ENCODE data around the gene SSX3.
"Not testable (repeated sequence)": the region's sequence is repeated elsewhere in the genome, so short reads cannot be mapped to it uniquely, and the experiment has no call there.

SSX3 gene

DNA sequence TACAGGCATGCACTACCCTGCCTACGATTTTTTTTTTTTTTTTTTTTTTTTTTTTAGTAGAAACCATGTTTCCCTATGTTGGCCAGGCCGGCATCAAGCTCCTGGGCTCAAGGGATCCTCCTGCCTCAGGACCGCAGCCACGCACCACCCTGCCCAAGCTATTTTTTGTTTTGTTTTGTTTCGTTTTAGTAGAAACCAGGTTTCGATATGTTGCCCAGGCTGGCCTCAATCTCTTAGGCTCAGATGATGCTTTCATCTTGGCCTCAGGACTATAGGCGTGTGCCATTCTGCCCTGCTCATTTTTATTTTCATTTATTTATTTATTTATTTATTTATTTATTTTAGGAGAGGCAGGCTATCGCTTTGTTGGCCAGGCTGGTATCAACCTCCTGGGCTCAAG, 1.2 kb upstream of the SSX3 start:
- Histone ChIP-seq H3K27me3 (ENCODE audit: low read length) (no peaks in the 10 kb centered on the region), H3K36me3 (ENCODE audit: low read length) (no peaks in the 10 kb centered on the region), H3K9me3 (ENCODE audit: insufficient read depth, low read length) (no peaks in the 10 kb centered on the region), H3F3A (ENCODE audit: insufficient read depth) (no peaks in the 10 kb centered on the region), H2AFZ (ENCODE audit: low read depth, low read length, severe bottlenecking) (no peak overlapping the region), H3K9me2 (replicated peaks; ENCODE audit: insufficient read depth, low read length) (no peaks in the 10 kb centered on the region), H3K9ac (ENCODE audit: low read length) (no peak overlapping the region), H3K79me2 (ENCODE audit: insufficient read depth, low read length) (no peaks in the 10 kb centered on the region), H4K20me1 (ENCODE audit: low read depth, low read length) (no peaks in the 10 kb centered on the region), H3K4me2 (ENCODE audit: low read depth, low read length, poor library complexity, severe bottlenecking) (no peak overlapping the region), H3K4me3 (ENCODE audit: insufficient read depth, low read length, poor library complexity, severe bottlenecking) (no peak overlapping the region), H3K27ac (ENCODE audit: low read depth, low read length) (no peak overlapping the region)
- TF ChIP-seq EZH2phosphoT487 (conservative IDR thresholded peaks at IDR 0.05; ENCODE audit: low read length) (no peak), CTCF (IDR thresholded peaks at IDR 0.05; ENCODE audit: insufficient read depth, low read length, poor library complexity, severe bottlenecking) (no peak)

GRCh38 chrX:48346059-48346458, 10.4 kb downstream of the SSX3 start:
- H3F3A ChIP-seq (ENCODE audit: insufficient read depth); H2AFZ ChIP-seq (ENCODE audit: low read depth, low read length, severe bottlenecking); H3K4me2 ChIP-seq (ENCODE audit: low read depth, low read length, poor library complexity, severe bottlenecking); H3K27me3 ChIP-seq (ENCODE audit: low read length); H3K27ac ChIP-seq (ENCODE audit: low read depth, low read length); H3K79me2 ChIP-seq (ENCODE audit: insufficient read depth, low read length); H4K20me1 ChIP-seq (ENCODE audit: low read depth, low read length); H3K36me3 ChIP-seq (ENCODE audit: low read length); H3K9me2 ChIP-seq (replicated peaks; ENCODE audit: insufficient read depth, low read length); H3K9ac ChIP-seq (ENCODE audit: low read length); H3K9me3 ChIP-seq (ENCODE audit: insufficient read depth, low read length); H3K4me3 ChIP-seq (ENCODE audit: insufficient read depth, low read length, poor library complexity, severe bottlenecking): not testable (repeated sequence)

GRCh38 chrX:48313996-48314395, 42.5 kb downstream of the SSX3 start:
- not testable (repeated sequence) for H3K27ac ChIP-seq (ENCODE audit: low read depth, low read length); H3K36me3 ChIP-seq (ENCODE audit: low read length); H3K4me2 ChIP-seq (ENCODE audit: low read depth, low read length, poor library complexity, severe bottlenecking); H2AFZ ChIP-seq (ENCODE audit: low read depth, low read length, severe bottlenecking); H3K4me3 ChIP-seq (ENCODE audit: insufficient read depth, low read length, poor library complexity, severe bottlenecking); H3K9ac ChIP-seq (ENCODE audit: low read length); H3K27me3 ChIP-seq (ENCODE audit: low read length); H3K9me2 ChIP-seq (replicated peaks; ENCODE audit: insufficient read depth, low read length); H3K9me3 ChIP-seq (ENCODE audit: insufficient read depth, low read length); H3F3A ChIP-seq (ENCODE audit: insufficient read depth); H3K79me2 ChIP-seq (ENCODE audit: insufficient read depth, low read length); H4K20me1 ChIP-seq (ENCODE audit: low read depth, low read length)

DNA sequence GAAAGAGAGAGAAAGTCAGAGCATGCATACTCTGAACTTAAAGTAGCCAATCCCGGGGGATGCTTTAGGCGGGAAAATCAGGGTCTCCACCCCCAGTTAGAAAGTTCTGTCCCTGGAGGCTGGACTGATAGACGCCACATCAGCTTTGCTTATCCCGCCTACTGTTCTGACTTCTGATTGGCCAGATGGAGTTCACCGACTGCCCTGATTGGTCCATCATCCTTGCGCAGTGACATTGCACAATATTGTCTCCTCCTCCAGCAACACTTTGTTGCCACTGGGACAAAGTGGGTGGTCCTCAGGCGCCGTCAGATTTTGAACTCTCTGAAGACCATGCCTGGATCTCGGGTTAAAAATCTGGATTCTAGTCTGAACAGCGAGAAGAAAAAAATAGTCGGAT, 50.3 kb downstream of the SSX3 start:
- Histone ChIP-seq H3K9me2 (replicated peaks; ENCODE audit: insufficient read depth, low read length) (no peaks in the 10 kb centered on the region), H3K4me3 (ENCODE audit: insufficient read depth, low read length, poor library complexity, severe bottlenecking) (no peak overlapping the region), H3F3A (ENCODE audit: insufficient read depth) (no peaks in the 10 kb centered on the region), H3K36me3 (ENCODE audit: low read length) (no peaks in the 10 kb centered on the region), H3K27ac (ENCODE audit: low read depth, low read length) (no peak overlapping the region), H2AFZ (ENCODE audit: low read depth, low read length, severe bottlenecking) (no peak overlapping the region), H3K79me2 (ENCODE audit: insufficient read depth, low read length) (no peaks in the 10 kb centered on the region), H3K4me2 (ENCODE audit: low read depth, low read length, poor library complexity, severe bottlenecking) (no peak overlapping the region), H3K27me3 (ENCODE audit: low read length) (no peaks in the 10 kb centered on the region), H4K20me1 (ENCODE audit: low read depth, low read length) (no peaks in the 10 kb centered on the region), H3K9ac (ENCODE audit: low read length) (no peak overlapping the region), H3K9me3 (ENCODE audit: insufficient read depth, low read length) (no peaks in the 10 kb centered on the region)
- no peak for TF ChIP-seq EZH2phosphoT487 (conservative IDR thresholded peaks at IDR 0.05; ENCODE audit: low read length)
- TF ChIP-seq CTCF (IDR thresholded peaks at IDR 0.05; ENCODE audit: insufficient read depth, low read length, poor library complexity, severe bottlenecking) = no peak
